Limb (tissue), 2 donors: ENCODE measurements around the gene GRM4.
A peak's percentile ranks its signal among the peaks of the same experiment; 100 is the strongest.
"Not testable (repeated sequence)": the region's sequence is repeated elsewhere in the genome, so short reads cannot be mapped to it uniquely, and the experiment has no call there.

Experiments
- DNase-seq, 2 donors: peaks; one replicate each; pipeline ENCODE4 v3.0.0-alpha.2; 2016; ENCODE audit errors: extremely low spot score in 2 of 2

GRM4 gene

DNA sequence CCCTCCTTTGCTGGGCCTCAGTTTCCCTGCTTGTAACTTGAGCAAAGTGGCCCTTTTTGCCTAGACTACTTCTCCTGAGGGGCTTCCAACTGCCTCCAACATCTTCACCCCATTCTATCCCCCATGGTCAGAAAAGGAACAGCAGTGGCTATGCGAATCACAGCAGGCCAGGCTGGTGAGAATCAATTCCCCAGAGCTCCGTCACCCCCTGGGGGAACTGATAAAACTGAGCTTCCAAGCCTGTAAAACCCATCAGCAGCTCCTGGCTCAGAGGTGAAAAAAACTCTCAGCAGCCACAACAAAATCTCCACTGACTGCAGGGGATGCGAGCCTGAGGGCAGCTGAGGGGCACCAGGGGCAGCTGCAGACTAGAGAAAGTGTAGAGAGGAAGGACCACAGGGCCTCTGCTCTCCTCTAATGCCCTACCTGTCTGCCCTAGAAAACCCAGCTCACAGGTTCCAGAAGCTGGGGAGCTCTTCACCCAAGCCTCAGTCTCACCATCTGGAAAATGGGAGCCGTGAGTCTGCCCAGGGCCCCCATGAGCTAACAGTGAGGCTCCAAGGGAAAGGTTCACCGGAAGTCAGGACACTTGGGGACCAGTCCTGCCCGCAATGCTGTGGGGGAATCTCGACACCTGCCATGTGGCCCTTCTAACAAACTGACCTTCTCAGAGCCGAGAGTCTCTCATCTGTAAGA lies 120.6 kb downstream of the GRM4 start:
- no peak for DNase-seq

DNA sequence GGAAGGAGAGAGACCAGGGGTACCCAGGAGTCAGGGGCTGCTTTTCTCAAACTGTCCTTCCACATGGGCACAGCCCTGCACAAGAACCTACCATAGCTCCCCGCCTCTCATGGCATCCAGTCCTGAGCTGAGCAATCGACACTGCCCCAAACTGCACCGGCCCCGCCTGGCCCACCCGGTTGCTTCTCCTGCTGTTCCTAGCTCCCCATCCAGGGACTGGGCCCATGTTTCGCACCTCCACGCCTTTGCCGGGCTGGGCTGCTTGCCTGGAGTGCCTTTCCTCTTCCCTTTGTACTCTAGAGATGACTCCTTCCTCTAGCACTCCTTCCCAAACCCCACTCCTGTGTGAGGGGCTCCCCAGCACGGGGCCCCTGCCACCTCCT lies 123.0 kb downstream of the GRM4 start:
- DNase-seq = no peak

GRCh38 chr6:34022250-34022872 lies 123.5 kb downstream of the GRM4 start:
- DNase-seq = no peak

- DNase-seq = no peak
Measured at GRCh38 chr6:34021554-34022190, 124.2 kb downstream of the GRM4 start.

GRCh38 chr6:34020807-34021553 lies 124.9 kb downstream of the GRM4 start:
- DNase-seq = no peak

DNA sequence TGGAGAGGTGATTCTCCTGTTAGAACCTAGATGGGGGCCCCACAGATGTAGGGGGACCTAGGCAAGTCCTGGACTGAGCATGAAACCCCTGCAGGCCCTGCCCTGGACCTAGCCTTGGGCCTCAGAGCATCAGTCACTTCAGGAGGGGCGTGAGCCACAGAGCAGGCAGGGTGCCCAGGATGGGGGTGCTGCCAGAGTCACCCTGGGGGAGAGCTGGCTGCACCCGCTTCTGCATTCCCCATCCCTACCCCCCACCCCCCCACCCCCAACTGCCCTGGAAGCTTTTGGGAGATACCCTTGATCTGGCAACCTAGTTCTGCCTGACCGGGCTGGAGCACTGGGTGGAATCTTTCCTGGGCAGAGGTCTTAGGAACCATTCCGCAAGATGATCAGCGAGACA lies 125.6 kb downstream of the GRM4 start:
- no peak for DNase-seq

GRCh38 chr6:34018961-34019606 lies 126.8 kb downstream of the GRM4 start:
- DNase-seq = no peak

- DNase-seq = no peak
Measured at GRCh38 chr6:34018026-34018425, 127.9 kb downstream of the GRM4 start.

GRCh38 chr6:34017106-34017805 lies 128.6 kb downstream of the GRM4 start:
- no peak for DNase-seq

DNA sequence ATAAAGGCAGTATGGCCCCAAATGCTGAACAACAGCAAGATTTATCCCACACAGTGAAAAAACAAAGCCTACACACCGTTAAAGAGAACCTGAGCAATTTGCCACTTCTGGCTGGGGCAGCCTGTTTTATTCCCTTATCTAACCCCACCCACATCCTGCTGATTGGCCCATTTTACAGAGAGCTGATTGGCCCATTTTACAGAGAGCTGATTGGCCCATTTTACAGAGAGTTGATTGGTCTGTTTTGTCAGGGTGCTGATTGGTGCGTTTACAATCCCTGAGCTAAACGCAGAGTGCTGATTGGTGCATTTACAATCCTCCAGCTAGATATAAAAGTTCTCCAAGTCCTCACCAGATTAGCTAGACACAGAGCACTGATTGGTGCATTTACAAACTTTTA lies 129.3 kb downstream of the GRM4 start:
- DNase-seq = not testable (repeated sequence)

DNA sequence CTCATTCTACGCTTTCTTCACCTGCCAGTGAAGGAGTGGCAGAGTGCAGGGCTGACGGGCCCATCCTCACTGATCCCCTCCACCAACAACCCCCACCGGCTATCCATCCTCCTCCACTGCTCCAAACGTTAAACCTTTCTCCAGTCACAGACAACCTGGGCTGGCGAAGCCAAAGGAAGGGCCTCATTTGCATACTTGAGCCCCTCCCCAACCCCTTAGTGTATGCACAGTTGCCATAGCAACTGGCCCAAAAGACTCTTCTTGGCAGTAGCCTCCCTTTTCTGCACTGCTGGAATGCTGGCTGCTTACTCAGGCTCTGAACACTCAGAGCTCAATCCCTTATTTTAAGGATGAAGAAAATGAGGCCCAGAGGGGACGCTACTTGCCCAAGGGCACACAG lies 130.3 kb downstream of the GRM4 start:
- DNase-seq = peak; percentile 67 to 70

- no peak for DNase-seq
Measured at GRCh38 chr6:34011264-34011663, 134.6 kb downstream of the GRM4 start.

DNA sequence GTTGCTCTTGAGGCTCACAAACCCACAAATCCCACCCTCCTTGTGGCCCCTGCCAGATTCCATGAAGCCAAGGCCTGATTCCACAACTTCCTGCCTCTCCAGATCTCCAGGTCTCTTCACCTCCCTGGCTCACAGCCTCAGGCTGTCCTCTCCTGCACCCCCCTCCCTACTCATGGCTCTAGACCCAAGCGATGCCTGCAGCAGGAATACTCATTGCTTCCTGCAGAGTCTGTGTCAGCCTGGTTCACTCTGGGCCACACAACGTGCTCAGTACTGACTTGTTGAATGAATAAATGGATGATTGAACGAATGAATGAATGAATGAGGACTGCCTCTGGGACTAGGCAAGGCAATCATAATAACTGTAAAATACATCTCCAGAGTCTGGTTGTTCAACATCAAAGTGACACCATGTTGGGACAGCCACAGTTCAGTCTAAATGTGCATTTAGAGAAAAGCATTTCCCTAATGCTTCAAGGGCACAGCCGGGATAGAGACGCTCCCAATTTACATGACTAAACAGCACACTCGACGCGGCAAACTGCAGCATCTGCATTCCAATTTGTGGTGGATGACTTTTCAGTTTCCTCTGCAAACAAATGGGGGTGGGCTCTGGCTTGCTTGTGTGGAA lies 139.9 kb downstream of the GRM4 start:
- no peak for DNase-seq

DNA sequence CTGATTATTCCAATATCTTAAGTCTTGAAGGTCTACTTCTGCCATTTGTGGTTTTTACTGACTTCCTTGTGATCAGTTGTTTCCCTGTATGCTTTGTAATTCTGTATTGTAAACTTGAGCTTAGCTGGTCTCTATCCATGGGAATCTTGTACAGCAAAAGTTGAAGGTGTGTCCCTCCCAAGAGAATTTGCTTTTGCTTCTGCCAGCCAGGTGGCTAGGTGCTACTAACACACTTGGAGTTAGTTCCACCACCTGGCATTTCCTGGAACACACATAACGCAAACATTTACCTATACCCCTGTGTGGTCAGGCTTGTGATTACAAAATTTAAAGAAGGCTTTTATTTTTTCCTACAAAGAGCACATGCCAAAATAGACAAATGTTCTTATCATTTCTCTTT lies 141.2 kb downstream of the GRM4 start:
- DNase-seq = no peak

- DNase-seq = no peak
Measured at GRCh38 chr6:34003962-34004361, 141.9 kb downstream of the GRM4 start.

GRCh38 chr6:34001706-34002621 lies 143.9 kb downstream of the GRM4 start:
- no peak for DNase-seq

DNA sequence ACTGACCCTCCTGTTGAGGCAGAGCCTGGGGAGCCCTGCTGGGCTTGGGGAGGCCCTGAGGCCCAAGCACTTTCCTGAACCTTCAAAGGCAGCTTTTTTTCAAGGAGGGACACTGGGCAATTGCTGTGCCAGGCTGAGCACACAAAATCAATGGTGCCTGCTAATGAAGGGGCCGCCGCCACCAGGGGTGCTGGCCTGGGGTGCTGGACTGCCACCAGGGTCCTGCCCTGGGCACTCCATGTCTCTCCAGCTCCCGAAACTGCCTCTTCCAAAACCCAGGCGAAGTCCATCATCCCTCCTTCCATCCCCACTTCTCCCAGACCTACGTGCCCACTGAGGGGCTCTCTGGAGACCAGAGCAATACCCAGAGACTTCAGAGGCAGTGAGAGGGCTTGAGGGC lies 145.6 kb downstream of the GRM4 start:
- no peak for DNase-seq

DNA sequence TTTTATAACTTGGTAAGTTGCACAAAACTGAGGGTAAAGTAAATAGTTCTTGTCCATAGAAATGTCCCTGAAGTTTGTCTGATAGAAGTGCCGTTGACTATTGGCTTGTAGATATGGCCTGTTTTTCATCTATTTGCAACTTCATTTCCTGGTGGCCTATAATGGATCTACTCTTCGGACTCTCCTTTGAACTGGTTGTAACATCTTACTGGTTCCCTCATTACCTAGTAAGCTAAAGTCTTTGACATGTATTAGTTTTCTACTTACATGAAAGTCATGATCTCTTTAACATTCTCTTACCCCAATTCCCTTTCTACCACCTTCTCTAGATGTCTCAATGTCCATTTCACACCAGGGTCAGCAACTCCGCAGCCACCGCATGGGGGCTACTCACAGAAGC lies 146.3 kb downstream of the GRM4 start:
- no peak for DNase-seq

DNA sequence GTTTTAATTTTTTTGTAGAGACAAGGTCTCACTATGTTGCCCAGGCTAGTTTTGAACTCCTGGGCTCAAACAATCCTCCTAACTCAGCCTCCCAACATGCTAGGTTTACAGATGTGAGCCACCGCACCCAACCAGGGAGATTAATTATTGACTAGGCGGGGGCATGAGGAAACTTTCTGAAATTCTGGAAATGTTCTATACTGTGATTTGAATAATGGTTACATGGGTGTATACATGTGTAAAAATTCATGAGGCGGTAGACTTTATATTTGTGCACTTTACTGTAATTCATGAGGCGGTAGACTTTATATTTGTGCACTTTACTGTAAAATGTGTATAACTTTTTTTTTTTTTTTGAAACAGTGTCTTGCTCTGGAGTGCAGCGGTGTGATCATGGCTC lies 147.2 kb downstream of the GRM4 start:
- DNase-seq = no peak

DNA sequence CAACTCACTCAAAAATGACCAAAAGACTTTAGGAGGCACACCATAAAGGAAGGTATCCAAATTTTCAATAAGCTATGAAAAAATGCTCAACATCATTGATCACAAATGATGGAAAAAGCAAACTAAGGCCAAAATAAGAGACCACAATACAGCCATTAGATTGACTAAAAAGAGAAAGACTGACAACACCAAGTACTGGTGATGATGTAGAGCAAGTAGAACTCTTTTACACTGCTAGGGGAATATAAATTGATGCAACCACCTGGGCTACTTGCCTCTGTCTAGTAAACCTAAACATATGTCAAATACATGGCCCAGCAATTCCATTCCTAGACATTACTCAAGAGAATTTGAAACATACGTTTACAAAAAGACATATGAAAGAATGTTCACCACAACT lies 148.6 kb downstream of the GRM4 start:
- no peak for DNase-seq
